ENCODE results near the gene BTD.
"Not testable (repeated sequence)": the region's sequence is repeated elsewhere in the genome, so short reads cannot be mapped to it uniquely, and the experiment has no call there.

BTD gene

DNA sequence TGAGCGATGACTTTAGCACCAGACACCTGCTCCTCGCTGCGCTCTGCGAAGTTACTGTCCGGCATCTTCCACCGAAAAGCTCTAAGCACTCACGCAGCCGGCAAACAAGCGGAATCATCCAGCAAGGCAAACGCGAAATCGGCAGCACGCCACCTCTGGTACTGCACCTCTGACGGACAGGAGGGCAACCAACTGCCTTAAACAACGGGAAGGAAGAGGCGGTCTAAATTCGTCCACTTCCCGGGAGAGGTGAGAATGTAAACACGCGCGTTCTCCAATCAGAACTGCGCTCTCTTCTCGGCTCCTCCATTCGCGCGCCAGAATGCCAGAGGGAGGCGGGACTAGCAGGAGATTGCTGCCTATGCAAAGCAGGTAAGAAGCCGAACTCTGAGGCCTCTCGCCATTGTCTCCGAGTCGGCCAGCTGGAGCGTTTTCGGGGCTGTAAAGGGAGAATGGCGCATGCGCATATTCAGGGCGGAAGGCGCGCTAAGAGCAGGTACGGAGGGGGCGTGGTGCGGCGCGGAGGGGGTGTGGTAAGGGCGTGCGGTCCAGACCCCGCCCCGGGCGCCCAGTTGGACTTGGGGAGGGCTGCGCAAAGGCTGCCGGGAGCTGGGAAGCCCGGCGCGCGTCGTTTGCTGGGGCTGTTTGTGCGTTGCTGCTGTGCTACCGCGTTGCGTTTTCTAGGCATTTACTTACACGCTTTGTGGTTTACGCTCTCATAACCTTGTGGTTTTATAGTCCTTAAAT lies at the start of gene BTD, which contains the start of gene HACL1:
Gene BTD, plus strand, starts transcription at position 347 of the 747 bp plus-strand sequence. CDS start 33,695 bp downstream, outside the sequence.
Gene HACL1, minus strand, starts transcription at position 171 of the 747 bp plus-strand sequence. Its CDS starts 106 bp downstream, at position 65.
- DNase-seq (ENCODE audit: low read depth, low spot score), result peak; percentile 96

GRCh38 chr3:15551902-15552301 lies 49.6 kb upstream of the BTD start:
- DNase-seq (ENCODE audit: low read depth, low spot score), result no peak

- DNase-seq (ENCODE audit: low read depth, low spot score), result no peak
These were observed 47.8 kb upstream of the BTD start for GRCh38 chr3:15553749-15554148.

- DNase-seq (ENCODE audit: low read depth, low spot score), result no peak
These were observed 45.0 kb upstream of the BTD start for GRCh38 chr3:15556512-15556911.

DNA sequence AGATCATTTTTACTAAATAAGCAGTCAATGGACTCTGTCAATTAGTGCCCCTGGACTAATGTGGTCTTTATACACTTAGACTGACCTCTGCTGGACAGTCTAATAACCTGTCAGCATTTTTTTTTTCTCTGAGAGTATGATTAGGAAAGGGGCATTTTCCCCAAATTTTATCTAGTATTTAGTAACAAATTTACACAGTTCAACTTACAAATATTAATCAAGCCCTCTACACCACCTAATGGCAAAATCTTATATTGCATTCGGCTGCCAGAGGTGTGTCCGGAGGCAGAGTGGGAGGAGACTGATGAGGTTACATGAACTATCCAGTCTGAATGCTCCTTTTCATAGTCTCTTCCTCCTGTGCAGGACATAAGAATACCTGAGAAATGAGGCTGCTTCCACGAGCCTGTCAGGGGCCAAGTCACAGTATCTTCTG lies 44.0 kb upstream of the BTD start:
- peak; percentile 33 for DNase-seq (ENCODE audit: low read depth, low spot score)

GRCh38 chr3:15558581-15558980 lies 43.0 kb upstream of the BTD start:
- no peak for DNase-seq (ENCODE audit: low read depth, low spot score)

DNA sequence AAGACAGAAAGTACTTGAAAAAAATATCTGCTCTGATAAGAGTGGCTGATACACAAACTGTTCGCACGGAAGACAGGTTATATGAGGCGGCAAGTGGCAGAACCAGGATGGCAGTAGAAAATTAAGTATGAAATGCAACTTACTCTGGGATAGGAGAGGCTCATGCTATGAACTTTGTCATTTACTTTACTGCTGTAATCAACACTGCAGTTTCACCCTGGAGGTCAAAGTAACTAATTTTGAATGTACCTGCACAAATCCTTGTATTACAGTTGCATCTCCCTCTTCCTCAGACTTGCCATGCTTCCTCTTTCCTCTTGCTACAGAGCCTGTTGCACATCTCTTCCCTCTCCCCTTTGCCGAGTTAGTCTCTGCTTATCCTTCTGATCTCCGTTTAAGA lies 39.0 kb upstream of the BTD start:
- DNase-seq (ENCODE audit: low read depth, low spot score), result no peak

GRCh38 chr3:15563190-15563589 lies 38.4 kb upstream of the BTD start:
- no peak for DNase-seq (ENCODE audit: low read depth, low spot score)

DNA sequence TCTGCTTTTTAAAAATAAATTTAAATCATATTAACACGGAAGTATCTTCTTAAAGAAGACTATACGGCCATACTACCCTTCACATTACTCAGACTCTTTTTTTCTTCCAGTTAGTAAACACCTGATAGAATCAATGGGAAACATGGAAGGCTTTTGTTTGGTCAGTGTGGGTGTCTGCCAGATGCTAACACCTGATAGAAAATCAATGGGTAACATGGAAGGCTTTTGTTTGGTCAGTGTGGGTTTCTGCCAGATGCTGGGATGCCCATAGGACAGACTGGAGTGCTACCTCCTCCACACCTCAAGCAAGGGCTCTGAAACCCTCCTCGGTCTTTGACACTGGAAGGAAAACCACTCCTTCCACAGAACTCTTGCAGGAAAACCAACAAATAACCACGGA lies 29.4 kb upstream of the BTD start:
- no peak for DNase-seq (ENCODE audit: low read depth, low spot score)

DNA sequence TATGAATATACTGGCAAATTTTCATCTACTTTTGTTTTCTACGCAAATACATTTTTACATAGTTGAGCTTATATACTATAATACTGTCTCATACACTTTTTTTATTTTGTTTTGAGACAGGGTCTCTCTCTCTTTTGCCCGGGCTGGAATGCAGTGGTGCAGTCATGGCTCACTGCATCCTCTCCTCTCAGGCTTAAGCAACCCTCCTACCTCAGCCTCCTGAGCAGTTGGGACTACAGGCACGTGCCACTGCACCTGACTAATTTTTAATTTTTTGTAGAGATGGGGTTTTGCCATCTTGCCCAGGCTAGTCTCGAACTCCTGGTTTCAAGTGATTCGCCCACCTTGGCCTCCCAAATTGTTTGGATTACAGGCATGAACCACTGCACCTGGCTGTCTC lies 26.1 kb upstream of the BTD start:
- DNase-seq (ENCODE audit: low read depth, low spot score), result no peak

- no peak for DNase-seq (ENCODE audit: low read depth, low spot score)
These were observed 25.1 kb upstream of the BTD start for GRCh38 chr3:15576475-15576874.

DNA sequence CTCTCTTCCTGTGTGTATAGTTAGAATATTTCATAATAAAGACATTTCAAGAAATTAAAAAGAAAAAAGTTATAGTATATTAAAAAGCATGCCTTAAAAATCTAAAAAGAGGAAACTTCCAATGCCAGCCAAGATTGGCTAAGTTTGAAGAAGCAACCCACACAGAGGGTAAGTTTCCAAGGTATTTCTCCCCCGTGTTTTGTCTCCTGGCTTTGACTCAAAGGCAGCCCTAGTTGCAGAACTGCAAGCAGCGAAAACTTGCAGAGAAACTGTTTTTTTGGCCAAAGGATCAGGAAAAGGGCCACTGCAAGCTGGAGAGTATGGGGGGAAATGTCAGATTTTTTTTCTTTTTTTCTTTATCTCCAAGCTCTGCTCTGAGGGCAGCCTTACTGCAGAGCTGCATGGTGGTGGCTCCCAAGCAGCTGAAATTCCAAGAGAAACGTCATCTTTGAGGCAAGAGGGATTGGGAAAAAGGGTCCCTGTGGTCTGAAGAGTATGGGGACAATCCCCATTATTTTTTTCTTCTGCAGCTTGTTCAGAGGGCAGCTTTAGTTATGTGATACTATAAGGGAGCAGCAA lies 23.2 kb upstream of the BTD start:
- DNase-seq (ENCODE audit: low read depth, low spot score), result no peak

- DNase-seq (ENCODE audit: low read depth, low spot score), result no peak
These were observed 22.5 kb upstream of the BTD start for GRCh38 chr3:15579051-15579450.

GRCh38 chr3:15581471-15582394 lies 19.8 kb upstream of the BTD start:
- no peak for DNase-seq (ENCODE audit: low read depth, low spot score)

- no peak for DNase-seq (ENCODE audit: low read depth, low spot score)
These were observed 16.3 kb upstream of the BTD start for GRCh38 chr3:15585111-15585845.

GRCh38 chr3:15591242-15591641 lies 10.3 kb upstream of the BTD start:
- DNase-seq (ENCODE audit: low read depth, low spot score), result no peak

- DNase-seq (ENCODE audit: low read depth, low spot score), result no peak
These were observed 9.6 kb upstream of the BTD start for GRCh38 chr3:15591928-15592327.

GRCh38 chr3:15592968-15593367 lies 8.6 kb upstream of the BTD start:
- DNase-seq (ENCODE audit: low read depth, low spot score), result no peak

DNA sequence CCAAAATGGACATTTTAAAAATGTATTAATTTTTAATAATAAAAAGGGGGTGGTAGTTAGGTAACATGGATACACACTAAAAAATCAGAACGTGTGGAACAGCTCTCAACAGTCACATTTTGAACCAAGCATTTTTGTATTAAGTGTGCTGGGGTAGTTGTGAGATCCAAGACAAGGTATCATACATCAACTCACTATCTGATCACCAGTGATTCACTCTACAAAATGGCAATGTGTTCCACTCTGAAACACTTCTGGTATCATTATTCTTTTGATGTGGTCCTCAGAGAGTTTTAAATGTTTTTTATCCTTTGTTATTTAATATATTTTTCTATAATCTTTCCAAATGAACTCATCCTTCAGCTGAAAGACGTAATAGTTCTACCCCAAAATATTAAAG lies 5.6 kb upstream of the BTD start:
- DNase-seq (ENCODE audit: low read depth, low spot score), result no peak

- no peak for DNase-seq (ENCODE audit: low read depth, low spot score)
These were observed 523 bp upstream of the BTD start for GRCh38 chr3:15601046-15601398.

GRCh38 chr3:15602146-15602536 lies 596 bp downstream of the BTD start:
- no peak for DNase-seq (ENCODE audit: low read depth, low spot score)

DNA sequence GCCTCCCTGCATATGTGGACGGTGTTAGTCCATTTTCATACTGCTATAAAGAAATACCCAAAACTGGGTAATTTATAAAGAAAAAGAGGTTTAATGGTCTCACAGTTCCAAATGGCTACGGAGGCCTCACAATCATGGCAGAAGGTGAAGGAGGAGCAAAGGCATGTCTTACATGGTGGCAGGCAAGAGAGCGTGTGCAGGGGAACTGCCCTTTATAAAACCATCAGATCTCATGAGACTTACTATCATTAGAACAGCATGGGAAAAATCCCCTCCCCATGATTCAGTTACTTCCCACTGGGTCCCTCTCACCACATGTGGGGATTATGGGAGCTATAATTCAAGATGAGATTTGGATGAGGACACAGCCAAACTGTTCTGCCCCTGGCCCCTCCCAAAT lies 1.3 kb downstream of the BTD start:
- DNase-seq (ENCODE audit: low read depth, low spot score), result not testable (repeated sequence)
